A673 (cell line): ENCODE measurements around the gene CDH7.

Experiments
- EZH2 ChIP-seq: fragments of 200-600 bp; sonication (generic); IDR thresholded peaks from 2 replicates; pipeline ENCODE4 v1.6.1; 2017; ENCODE audit warnings: borderline replicate concordance, low read depth, mild to moderate bottlenecking, mixed read lengths, antibody characterized with exemption, low read length; ENCODE audit not compliant: poor library complexity, severe bottlenecking
- TF ChIP-seq, protein P1 (sequence below): fragments of 300-800, 200-600 bp; sonication (generic); conservative IDR thresholded peaks from 2 replicates; pipeline ENCODE4 v1.5.1; 2017; ENCODE audit warnings: low read depth, mild to moderate bottlenecking, antibody characterized with exemption, low read length, moderate library complexity, mixed read lengths

DNA sequence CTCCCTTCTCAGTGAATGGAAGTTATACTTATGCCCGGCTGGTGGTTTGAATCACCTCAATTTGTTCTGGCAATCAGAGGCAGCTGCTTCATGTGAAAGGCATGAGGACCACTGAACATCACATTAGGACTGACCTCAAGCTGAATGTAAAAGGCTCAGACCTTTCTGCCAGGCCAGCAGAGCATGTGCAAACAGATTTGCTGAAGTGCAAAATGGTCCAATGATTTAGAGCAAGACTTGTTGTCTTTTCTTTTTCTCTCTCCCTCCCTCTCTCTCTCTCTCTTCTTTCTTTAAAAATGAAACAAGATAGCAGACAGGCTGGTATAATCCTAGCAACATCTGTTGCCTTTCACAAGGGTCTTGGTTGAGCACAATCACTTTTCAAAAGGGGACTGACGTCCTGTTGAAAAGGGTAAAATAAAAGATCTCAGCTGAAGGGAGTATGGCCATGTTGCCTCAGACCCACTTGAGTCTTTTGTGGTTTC, 13.3 kb upstream of the CDH7 start:
- TF ChIP-seq, protein P1, sequence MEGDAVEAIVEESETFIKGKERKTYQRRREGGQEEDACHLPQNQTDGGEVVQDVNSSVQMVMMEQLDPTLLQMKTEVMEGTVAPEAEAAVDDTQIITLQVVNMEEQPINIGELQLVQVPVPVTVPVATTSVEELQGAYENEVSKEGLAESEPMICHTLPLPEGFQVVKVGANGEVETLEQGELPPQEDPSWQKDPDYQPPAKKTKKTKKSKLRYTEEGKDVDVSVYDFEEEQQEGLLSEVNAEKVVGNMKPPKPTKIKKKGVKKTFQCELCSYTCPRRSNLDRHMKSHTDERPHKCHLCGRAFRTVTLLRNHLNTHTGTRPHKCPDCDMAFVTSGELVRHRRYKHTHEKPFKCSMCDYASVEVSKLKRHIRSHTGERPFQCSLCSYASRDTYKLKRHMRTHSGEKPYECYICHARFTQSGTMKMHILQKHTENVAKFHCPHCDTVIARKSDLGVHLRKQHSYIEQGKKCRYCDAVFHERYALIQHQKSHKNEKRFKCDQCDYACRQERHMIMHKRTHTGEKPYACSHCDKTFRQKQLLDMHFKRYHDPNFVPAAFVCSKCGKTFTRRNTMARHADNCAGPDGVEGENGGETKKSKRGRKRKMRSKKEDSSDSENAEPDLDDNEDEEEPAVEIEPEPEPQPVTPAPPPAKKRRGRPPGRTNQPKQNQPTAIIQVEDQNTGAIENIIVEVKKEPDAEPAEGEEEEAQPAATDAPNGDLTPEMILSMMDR: no peak
- no peak for TF ChIP-seq EZH2
